HG02798 (cell line): ENCODE results near the gene PIGR.

Experiments
- ATAC-seq: cut with Tn5 transposase; IDR thresholded peaks from one replicate; pipeline ENCODE4 v1.9.1; 2021; ENCODE audit warnings: mild to moderate bottlenecking; ENCODE audit not compliant: unreplicated experiment, poor library complexity

Gene PIGR

GRCh38 chr1:206895837-206896242 lies 50.4 kb downstream of the PIGR start:
- no peak for ATAC-seq

- no peak for ATAC-seq
These were observed 50.9 kb downstream of the PIGR start for GRCh38 chr1:206895325-206895724.

DNA sequence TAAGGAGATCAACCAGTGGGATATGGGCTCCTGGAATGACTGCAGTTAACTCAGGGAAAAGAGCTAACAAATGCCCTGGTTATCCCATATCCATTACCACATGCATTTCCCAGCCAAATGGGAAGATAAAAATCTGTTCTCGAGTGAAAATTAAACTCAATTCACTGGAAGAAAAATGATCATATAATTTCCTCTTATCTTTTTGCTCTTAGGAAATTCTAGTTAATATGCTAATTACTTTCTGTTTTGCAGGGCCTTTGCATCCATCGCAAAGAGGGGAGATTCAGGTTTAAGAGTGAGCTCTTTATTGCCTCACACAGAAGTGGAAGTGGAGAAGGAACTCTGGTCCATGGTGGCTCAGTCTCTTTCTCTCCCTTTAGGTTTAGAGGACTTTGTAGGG lies 52.9 kb downstream of the PIGR start:
- ATAC-seq: no peak

DNA sequence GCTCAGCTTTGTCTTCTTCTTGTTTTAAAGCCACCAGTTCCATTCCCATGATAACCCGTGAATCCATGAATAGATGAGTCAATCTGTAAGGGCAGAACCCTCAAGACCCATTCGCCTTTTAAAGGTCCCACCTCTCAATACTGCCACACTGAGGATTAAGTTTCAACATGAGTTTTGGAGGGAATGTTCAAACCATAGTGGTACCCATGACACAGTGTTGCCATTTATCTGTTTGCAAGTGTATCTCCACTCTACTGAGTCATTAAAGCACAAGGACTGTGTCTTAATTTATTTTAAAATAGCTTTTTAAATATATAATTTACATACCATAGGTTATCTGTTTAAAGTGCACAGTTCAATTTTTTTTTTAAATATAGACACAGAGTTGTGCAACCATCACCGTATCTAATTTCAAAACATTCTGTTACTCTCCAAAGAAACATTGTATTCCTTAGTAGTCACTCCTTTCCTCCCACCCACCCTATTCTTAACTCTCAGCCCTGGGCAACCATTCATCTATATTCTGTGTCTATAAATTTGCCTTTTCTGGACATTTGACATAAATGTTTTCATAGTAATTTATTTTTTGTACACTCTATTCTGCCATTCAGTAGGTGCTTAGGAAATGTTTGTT lies 53.8 kb downstream of the PIGR start:
- ATAC-seq: no peak

GRCh38 chr1:206891412-206891811 lies 54.9 kb downstream of the PIGR start:
- no peak for ATAC-seq

GRCh38 chr1:206890125-206891060 lies 55.9 kb downstream of the PIGR start:
- ATAC-seq: no peak

DNA sequence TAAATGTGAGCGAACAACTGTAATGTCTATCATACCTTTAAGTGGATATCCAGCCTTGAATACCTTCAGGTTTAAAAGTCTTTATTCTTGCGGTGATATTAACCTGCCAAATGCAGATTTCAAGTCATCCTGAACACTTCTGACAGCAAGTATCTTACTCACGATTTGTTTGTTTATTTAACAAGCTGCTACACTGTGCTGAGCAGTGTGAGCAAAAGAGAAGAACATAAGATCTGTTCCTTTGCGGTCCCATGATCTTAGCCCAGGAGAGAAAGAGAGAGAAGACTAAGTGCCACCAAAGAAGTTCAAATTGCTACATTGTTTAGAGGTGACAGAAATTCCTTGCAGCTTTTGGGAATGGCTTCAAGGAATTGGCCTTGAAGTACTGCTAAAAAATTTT lies 58.6 kb downstream of the PIGR start:
- no peak for ATAC-seq

DNA sequence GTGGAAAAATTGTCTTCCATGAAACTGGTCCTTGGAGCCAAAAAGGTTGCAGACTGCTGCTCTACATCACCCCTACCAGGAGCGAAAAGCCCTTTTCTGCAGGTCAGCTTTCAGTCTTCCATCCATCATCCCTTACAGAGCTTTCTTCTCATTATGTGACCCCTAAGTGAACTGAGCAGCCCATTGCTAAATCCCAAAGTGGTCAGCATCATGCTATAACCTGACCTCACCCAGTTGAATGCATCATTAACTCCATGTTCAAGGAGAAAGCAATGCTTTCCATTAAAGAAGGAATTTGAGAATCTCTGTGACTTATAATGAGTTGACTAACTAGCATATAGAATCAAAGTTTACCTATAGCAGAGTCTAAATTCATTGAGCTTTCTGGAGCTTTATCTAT lies 59.4 kb downstream of the PIGR start:
- no peak for ATAC-seq

- ATAC-seq: no peak
These were observed 60.8 kb downstream of the PIGR start for GRCh38 chr1:206885341-206886060.

GRCh38 chr1:206883876-206884275 lies 62.4 kb downstream of the PIGR start:
- no peak for ATAC-seq

DNA sequence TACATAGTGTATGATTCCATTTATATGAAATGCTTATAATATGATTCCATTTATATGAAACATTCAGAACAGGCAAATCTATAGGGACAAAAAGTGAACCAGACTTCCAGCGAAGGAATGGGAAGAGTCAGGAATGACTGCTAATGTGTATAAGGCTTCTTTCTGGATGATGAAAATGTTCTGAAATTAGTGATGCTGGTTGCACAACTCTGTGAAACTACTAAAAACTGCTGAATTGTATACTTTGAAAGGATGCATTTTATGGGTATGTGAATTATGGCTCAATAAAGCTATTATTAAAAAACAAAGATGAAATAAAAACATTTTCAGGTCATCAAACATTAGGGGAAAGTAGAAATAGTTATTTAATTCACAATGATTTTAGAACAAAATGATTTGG lies 63.1 kb downstream of the PIGR start:
- ATAC-seq: no peak

DNA sequence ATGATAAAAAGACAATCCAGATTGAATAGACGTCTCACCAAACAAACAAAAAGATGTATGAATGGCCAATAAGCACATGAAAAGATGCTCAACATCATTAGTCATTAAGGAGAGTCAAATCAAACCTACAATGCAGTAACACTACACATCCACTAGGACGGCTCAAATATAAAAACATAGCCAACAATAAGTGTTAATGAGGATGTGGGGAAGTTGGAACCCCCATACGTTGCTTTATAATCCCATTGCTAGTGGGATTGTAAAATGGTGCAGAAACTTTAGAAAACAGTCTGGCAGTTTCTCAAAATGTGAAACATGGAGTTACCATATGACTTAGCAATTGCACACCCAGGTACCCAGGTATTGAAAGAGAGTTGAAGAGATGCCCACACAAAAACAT lies 63.7 kb downstream of the PIGR start:
- no peak for ATAC-seq

DNA sequence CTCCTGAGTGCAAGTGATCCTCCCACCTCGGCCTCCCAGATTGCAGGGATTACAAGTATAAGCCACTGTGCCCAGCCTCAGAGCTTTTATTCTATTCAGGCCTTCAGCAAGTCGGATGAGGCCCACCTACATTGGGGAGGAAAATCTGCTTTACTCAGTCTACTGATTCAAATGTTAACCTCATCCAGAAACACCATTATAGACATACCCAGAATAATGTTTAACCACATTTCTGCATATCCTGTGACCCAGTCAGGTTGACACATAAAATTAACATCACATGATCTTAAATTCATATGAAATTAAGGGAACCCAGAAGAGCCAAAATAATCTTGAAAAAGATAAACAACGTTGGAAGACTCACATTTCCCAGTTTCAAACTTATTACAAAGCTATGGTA lies 66.0 kb downstream of the PIGR start:
- ATAC-seq: no peak
